HepG2 (cell line): ENCODE measurements around the gene SH3GL1. TPM values are rescaled to one million over a fixed set of nuclear protein-coding genes. Genes with fewer than 3 reads are reported as not detected.

Source experiments
- ATAC-seq: fragments of 200-7000 bp; cut with Tn5 transposase; 3 replicates; pipeline ENCODE4 v1.9.1; 2020; ENCODE audit warnings: mild to moderate bottlenecking, moderate library complexity
- BruUV-seq: library from RNA; stranded (reverse); fragments of 400-500 nt; replicated peaks from 2 replicates; lab custom pipeline; 2021; lab: Mats Ljungman, UMichigan
- CTCF ChIA-PET: fragments of 300-600 bp; formaldehyde crosslinking; extraction: SDS; loops from one replicate; lab custom pipeline; 2021; ENCODE audit warnings: low total read pairs, inconsistent platforms, low intra/inter-chr PET ratio; lab: Yijun Ruan, JAX
- POLR2A ChIA-PET: fragments of 350-600 bp; sonication (Branson Sonifier 250); formaldehyde crosslinking; loops from one replicate; lab custom pipeline; 2020; ENCODE audit warnings: antibody characterized with exemption, inconsistent platforms; lab: Yijun Ruan, JAX
- DNase-seq: peaks from one replicate; pipeline ENCODE4 v3.0.0-alpha.2; 2015; ENCODE audit warnings: low spot score
- FAIRE-seq: peaks from 3 replicates; lab custom pipeline; 2011; peaks lifted over from hg19 to GRCh38; lab: Jason Lieb, UNC
- H2AFZ ChIP-seq: one replicate; pipeline ENCODE4 v1.6.1; 2011; ENCODE audit warnings: low read length, inconsistent platforms
- H3K27ac ChIP-seq: fragments of 300-600 bp; 3 replicates; pipeline ENCODE4 v1.8.0; 2011; ENCODE audit warnings: mixed run types, mild to moderate bottlenecking, mixed read lengths, low read length, inconsistent platforms; ENCODE audit not compliant: insufficient read depth; ENCODE audit errors: extremely low read length
- H3K27me3 ChIP-seq, 2 experiments: fragments of 200-600 bp in 1 of 2; 2 replicates in 1 of 2; 3 replicates in 1 of 2; pipeline versions ENCODE4 v1.6.0 to v1.8.0; 2011; ENCODE audit warnings: low read length in 2 of 2, mild to moderate bottlenecking in 2 of 2, moderate library complexity in 2 of 2, inconsistent platforms in 1 of 2; ENCODE audit not compliant: insufficient read depth in 2 of 2, control insufficient read depth in 1 of 2
- H3K36me3 ChIP-seq, 2 experiments: fragments of 200-600 bp in 1 of 2; replicated peaks in 1 of 2; 2 replicates in 1 of 2; 3 replicates in 1 of 2; pipeline versions ENCODE4 v1.5.1 to v1.8.0; 2011; ENCODE audit warnings: low read length in 2 of 2, inconsistent platforms in 1 of 2; ENCODE audit not compliant: insufficient read depth in 2 of 2, control insufficient read depth in 1 of 2
- H3K4me1 ChIP-seq: 2 replicates; pipeline ENCODE4 v1.5.1; 2012; ENCODE audit warnings: low read length, inconsistent platforms; ENCODE audit not compliant: insufficient read depth
- H3K4me2 ChIP-seq: 2 replicates; pipeline ENCODE4 v1.6.0; 2011; ENCODE audit warnings: low read depth, low read length, inconsistent platforms
- H3K4me3 ChIP-seq, 3 experiments: fragments of 200-600 bp in 1 of 3; sonication (generic), shearing (Covaris generic) in 1 of 3; replicated peaks in 1 of 3; 2 replicates each; pipeline ENCODE4 v1.5.1; 2011 to 2016; ENCODE audit warnings: low read length in 3 of 3, inconsistent platforms in 2 of 3, low read depth in 2 of 3, mild to moderate bottlenecking in 2 of 3, control low read depth in 1 of 3, mixed read lengths in 1 of 3; ENCODE audit not compliant: insufficient read depth in 1 of 3
- H3K79me2 ChIP-seq: one replicate; pipeline ENCODE4 v1.6.1; 2011; ENCODE audit warnings: low read length, inconsistent platforms; ENCODE audit not compliant: insufficient read depth
- H3K9ac ChIP-seq: 2 replicates; pipeline ENCODE4 v1.6.0; 2011; ENCODE audit warnings: mild to moderate bottlenecking, low read depth, low read length, inconsistent platforms; ENCODE audit not compliant: insufficient read depth
- H3K9me3 ChIP-seq: 2 replicates; pipeline ENCODE4 v1.5.1; 2012; ENCODE audit warnings: mild to moderate bottlenecking, low read length
- H4K20me1 ChIP-seq: 2 replicates; pipeline ENCODE4 v1.6.0; 2011; ENCODE audit warnings: inconsistent platforms, mild to moderate bottlenecking, low read length, moderate library complexity; ENCODE audit not compliant: insufficient read depth
- BRCA1 ChIP-seq: sonication (generic); formaldehyde crosslinking; IDR thresholded peaks from 2 replicates; pipeline ENCODE4 v1.4.0; 2020; ENCODE audit warnings: missing genetic modification reagents
- CBX5 ChIP-seq: sonication (generic); formaldehyde crosslinking; IDR thresholded peaks from 2 replicates; pipeline ENCODE4 v1.4.0; 2020; ENCODE audit warnings: missing genetic modification reagents, borderline replicate concordance
- FLYWCH1 ChIP-seq: sonication (generic); formaldehyde crosslinking; IDR thresholded peaks from 2 replicates; pipeline ENCODE4 v1.8.1; 2023; ENCODE audit warnings: mild to moderate bottlenecking, missing genetic modification reagents
- HOXA7 ChIP-seq: sonication (generic); formaldehyde crosslinking; IDR thresholded peaks from 2 replicates; pipeline ENCODE4 v1.8.1; 2022; ENCODE audit warnings: mild to moderate bottlenecking, missing genetic modification reagents, moderate library complexity
- MTA1 ChIP-seq: sonication (generic); formaldehyde crosslinking; IDR thresholded peaks from 2 replicates; pipeline ENCODE4 v1.4.0; 2020; ENCODE audit warnings: missing genetic modification reagents, mild to moderate bottlenecking, borderline replicate concordance
- NCOR1 ChIP-seq: fragments of 200-600 bp; sonication (generic); IDR thresholded peaks from 2 replicates; pipeline ENCODE4 v1.7.0; 2017; ENCODE audit warnings: antibody characterized with exemption, low read length, borderline replicate concordance
- POLR2A ChIP-seq, 2 experiments: IDR thresholded peaks; 2 replicates each; pipeline ENCODE4 v1.6.1; 2011; ENCODE audit warnings: low read depth in 2 of 2, low read length in 2 of 2, mild to moderate bottlenecking in 1 of 2, moderate library complexity in 1 of 2; ENCODE audit not compliant: insufficient read depth in 1 of 2
- RBM22 ChIP-seq: fragments of 200-400 bp; formaldehyde crosslinking; optimal IDR thresholded peaks from 2 replicates; pipeline ENCODE3; 2017; ENCODE audit warnings: mild to moderate bottlenecking, low read length, moderate library complexity
- SCMH1 ChIP-seq: sonication (generic); formaldehyde crosslinking; IDR thresholded peaks from 2 replicates; pipeline ENCODE4 v1.9.0; 2021; ENCODE audit warnings: missing genetic modification reagents, mild to moderate bottlenecking, borderline replicate concordance
- STAG1 ChIP-seq: sonication (generic); formaldehyde crosslinking; IDR thresholded peaks from 2 replicates; pipeline ENCODE4 v1.4.0; 2020; ENCODE audit warnings: missing genetic modification reagents
- THAP9 ChIP-seq: sonication (generic); formaldehyde crosslinking; IDR thresholded peaks from 2 replicates; pipeline ENCODE4; 2020; ENCODE audit warnings: missing genetic modification reagents, mild to moderate bottlenecking, borderline replicate concordance
- ZBTB20 ChIP-seq: sonication (generic); formaldehyde crosslinking; IDR thresholded peaks from 2 replicates; pipeline ENCODE4 v1.8.1; 2023; ENCODE audit warnings: missing genetic modification reagents, low read depth, mild to moderate bottlenecking, borderline replicate concordance
- ZMYM2 ChIP-seq: sonication (generic); formaldehyde crosslinking; IDR thresholded peaks from 2 replicates; pipeline ENCODE4 v1.8.0; 2022; ENCODE audit warnings: mild to moderate bottlenecking, missing genetic modification reagents
- ZNF18 ChIP-seq: sonication (generic); formaldehyde crosslinking; IDR thresholded peaks from 2 replicates; pipeline ENCODE4 v1.8.0; 2022; ENCODE audit warnings: mild to moderate bottlenecking, missing genetic modification reagents; ENCODE audit not compliant: insufficient replicate concordance
- ZNF33A ChIP-seq: sonication (generic); formaldehyde crosslinking; IDR thresholded peaks from 2 replicates; pipeline ENCODE4 v1.5.1; 2020; ENCODE audit warnings: missing genetic modification reagents, mild to moderate bottlenecking, moderate library complexity, borderline replicate concordance
- ZNF430 ChIP-seq: sonication (generic); formaldehyde crosslinking; IDR thresholded peaks from 2 replicates; pipeline ENCODE4 v1.9.0; 2021; ENCODE audit warnings: mild to moderate bottlenecking, missing genetic modification reagents
- ZNF580 ChIP-seq: IDR thresholded peaks from 2 replicates; pipeline ENCODE4 v1.6.1; 2016; ENCODE audit warnings: low read depth, borderline replicate concordance
- ZNF605 ChIP-seq: sonication (generic); formaldehyde crosslinking; IDR thresholded peaks from 2 replicates; pipeline ENCODE4 v1.8.0; 2022; ENCODE audit warnings: mild to moderate bottlenecking, missing genetic modification reagents
- ZNF768 ChIP-seq: sonication (generic); formaldehyde crosslinking; IDR thresholded peaks from 2 replicates; pipeline ENCODE4 v1.4.0; 2020; ENCODE audit warnings: missing genetic modification reagents
- ZNF772 ChIP-seq: sonication (generic); formaldehyde crosslinking; IDR thresholded peaks from 2 replicates; pipeline ENCODE4 v1.5.0; 2020; ENCODE audit warnings: mild to moderate bottlenecking, missing genetic modification reagents
- ZNF776 ChIP-seq: sonication (generic); formaldehyde crosslinking; IDR thresholded peaks from 2 replicates; pipeline ENCODE4 v1.4.0; 2020; ENCODE audit warnings: mild to moderate bottlenecking, missing genetic modification reagents
- ZSCAN9 ChIP-seq: IDR thresholded peaks from 2 replicates; pipeline ENCODE4 v1.6.1; 2016; ENCODE audit warnings: borderline replicate concordance
- WGBS: methylation state at CpG from one replicate; pipeline ENCODE4 v1.1.6; 2017; ENCODE audit warnings: low lambda C conversion rate; 5-methylcytosine and 5-hydroxymethylcytosine counted together
- in situ Hi-C: cut with HindIII; loops from 2 replicates; pipeline ENCODE4 v1.10.0; 2017; ENCODE audit warnings: low pct_unique_long_range_greater_than_20kb; ENCODE audit not compliant: extremely low pct_ligation_motif_present
- intact Hi-C: fragments of 100-400 bp; cut with micrococcal nuclease; formaldehyde crosslinking; loops from one replicate; pipeline ENCODE4 v1.10.0; 2022; ENCODE audit not compliant: unreplicated experiment
- polyA plus RNA-seq, 8 experiments: library from polyadenylated mRNA; depleted of rRNA in 3 of 8; stranded (reverse) in 7 of 8; unstranded in 1 of 8; fragments of >200 nt; fragmentation: Illumina TruSeq in 4 of 8; extraction: Trizol in 4 of 8; gene quantifications; 2 replicates each; pipeline versions ENCODE4 v1.2.1 to v1.2.3, GENCODE V29; 2011 to 2016; ENCODE audit warnings: low read depth in 4 of 8, missing spikeins in 1 of 8, mixed read lengths in 1 of 8; ENCODE audit not compliant: insufficient read depth in 1 of 8
- total RNA-seq, 5 experiments: library from RNA; depleted of rRNA; stranded (reverse); fragments of >200 nt; fragmentation: Illumina TruSeq; extraction: Trizol; gene quantifications; 2 replicates each; pipeline ENCODE4 v1.2.3, GENCODE V29; 2016; ENCODE audit warnings: low read depth in 1 of 5

SH3GL1 gene
- total and polyA plus RNA-seq, 2 of the 13 experiments (the other 11 are each of a cell fraction or from before 2014, with no cell fraction given), result 33.0 to 45.1 TPM

- Histone ChIP-seq H3K79me2 (peaks cover 3% of the 10 kb centered on the region), H3K9ac (peak overlapping the region; percentile 78), H4K20me1 (no peaks in the 10 kb centered on the region), H3K4me2 (peak overlapping the region; percentile 98), H2AFZ (no peak overlapping the region), H3K9me3 (no peaks in the 10 kb centered on the region), H3K4me1 (peaks cover 59% of the 10 kb centered on the region), H3K27me3 (no peaks in the 10 kb centered on the region; a peak in 1 of 5 replicates), H3K27ac (peak overlapping the region; percentile 96), H3K4me3 (peak overlapping the region; percentile 65 to 78 (median 67)), H3K36me3 (no peaks in the 10 kb centered on the region)
- in situ Hi-C loops (no loop called here), intact Hi-C loops (loop anchor here (1.0 to 5.0 kb wide), 3 partner anchors 32 to 715 kb away; partner anchors contain the start of gene CACTIN)
- ChIA-PET POLR2A (interaction anchor here (0.8 to 4.7 kb wide), 35 partner anchors 10 to 290 kb away, joined by 3 to 66 read pairs (median 5); partner anchors contain the start of genes CHAF1A, HDGFL2, LRG1 and PLIN5), CTCF (no interaction called here)
- BruUV-seq, result TSS peak; percentile 92
- FAIRE-seq, result no peak
- WGBS, result 1% methylated on average over 7 of the region's 10 CpGs
- no peak for ATAC-seq
- no peak for DNase-seq
- TF ChIP-seq ZNF605 (CRISPR knock-in tag) (peak; percentile 85; the same call in 1 of the 2 replicates), CBX5 (CRISPR knock-in tag) (0 out of 2 replicates have a peak, but pooled peaks have one; percentile 15), ZMYM2 (0 out of 2 replicates have a peak, but pooled peaks have one; percentile 71), SCMH1 (CRISPR knock-in tag) (no peak), POLR2A (IDR thresholded peaks at IDR 0.05; ENCODE audit: insufficient read depth in 1 of 2, low read depth in 2 of 2, low read length in 2 of 2) (peak in 1 of 2 experiments; percentile 72; a peak in 1 of 4 replicates), ZNF580 (CRISPR knock-in tag) (peak; percentile 88; the same call in 1 of the 2 replicates), STAG1 (CRISPR knock-in tag) (no peak), RBM22 (peak; percentile 31), ZNF18 (CRISPR knock-in tag) (peak; percentile 71), ZNF430 (CRISPR knock-in tag) (0 out of 2 replicates have a peak, but pooled peaks have one; percentile 82), ZSCAN9 (peak; percentile 83; the same call in 1 of the 2 replicates), HOXA7 (CRISPR knock-in tag) (no peak), NCOR1 (0 out of 2 replicates have a peak, but pooled peaks have one; percentile 35), ZNF776 (CRISPR knock-in tag) (no peak), ZNF772 (CRISPR knock-in tag) (0 out of 2 replicates have a peak, but pooled peaks have one; percentile 36), THAP9 (CRISPR knock-in tag) (0 out of 2 replicates have a peak, but pooled peaks have one; percentile 50), FLYWCH1 (CRISPR knock-in tag) (no peak), ZNF33A (peak; percentile 92; the same call in 1 of the 2 replicates), ZNF768 (CRISPR knock-in tag) (peak; percentile 34; the same call in 1 of the 2 replicates), ZBTB20 (CRISPR knock-in tag) (0 out of 2 replicates have a peak, but pooled peaks have one; percentile 54), BRCA1 (CRISPR knock-in tag) (no peak), MTA1 (CRISPR knock-in tag) (peak; percentile 27; the same call in 1 of the 2 replicates)
Observed at GRCh38 chr19:4342314-4342614, 58.1 kb downstream of the SH3GL1 start.
